Keratinocyte (primary cell): ENCODE measurements around the gene ETHE1. TPM values are rescaled to one million over a fixed set of nuclear protein-coding genes. Genes with fewer than 3 reads are reported as not detected.

ENCODE experiments used
- DNase-seq: peaks from one replicate; pipeline ENCODE4 v3.0.0-alpha.2; 2011; ENCODE audit warnings: low read depth, missing footprints, low spot score
- FAIRE-seq: peaks from 2 replicates; lab custom pipeline; 2011; peaks lifted over from hg19 to GRCh38; lab: Jason Lieb, UNC
- H2AFZ ChIP-seq: 2 replicates; pipeline ENCODE4 v1.6.0; 2012; ENCODE audit warnings: low read length, control low read depth, inconsistent platforms; ENCODE audit not compliant: control insufficient read depth
- H3K27ac ChIP-seq: 2 replicates; pipeline ENCODE4 v1.5.1; 2011; ENCODE audit warnings: low read length; ENCODE audit not compliant: control insufficient read depth, insufficient read depth
- H3K27me3 ChIP-seq: 3 replicates; pipeline ENCODE4 v1.6.0; 2011; ENCODE audit warnings: low read length; ENCODE audit not compliant: control insufficient read depth, insufficient read depth; ENCODE audit errors: extremely low read depth
- H3K36me3 ChIP-seq, 2 experiments: 2 replicates in 1 of 2; 3 replicates in 1 of 2; pipeline ENCODE4 v1.5.1; 2011; ENCODE audit warnings: low read length in 2 of 2, mild to moderate bottlenecking in 1 of 2; ENCODE audit not compliant: control insufficient read depth in 2 of 2, insufficient read depth in 2 of 2; ENCODE audit errors: extremely low read depth in 1 of 2
- H3K4me1 ChIP-seq: 3 replicates; pipeline ENCODE4 v1.5.1; 2011; ENCODE audit warnings: low read length; ENCODE audit not compliant: control insufficient read depth, insufficient read depth; ENCODE audit errors: extremely low read depth
- H3K4me2 ChIP-seq: 3 replicates; pipeline ENCODE4 v1.6.0; 2011; ENCODE audit warnings: low read depth, low read length; ENCODE audit not compliant: control insufficient read depth, insufficient read depth; ENCODE audit errors: extremely low read depth
- H3K4me3 ChIP-seq, 3 experiments: fragments of 200-600 bp in 1 of 3; sonication (generic) in 1 of 3; 2 replicates in 2 of 3; 3 replicates in 1 of 3; pipeline ENCODE4 v1.5.1; 2011 to 2016; ENCODE audit warnings: low read length in 3 of 3, mild to moderate bottlenecking in 3 of 3, control low read depth in 2 of 3, inconsistent platforms in 1 of 3, low read depth in 1 of 3, mixed read lengths in 1 of 3, mixed run types in 1 of 3, moderate library complexity in 1 of 3; ENCODE audit not compliant: control insufficient read depth in 2 of 3, insufficient read depth in 2 of 3; ENCODE audit errors: extremely low read depth in 1 of 3
- H3K79me2 ChIP-seq: 2 replicates; pipeline ENCODE4 v1.6.0; 2012; ENCODE audit warnings: low read length; ENCODE audit not compliant: control insufficient read depth, insufficient read depth
- H3K9ac ChIP-seq: 3 replicates; pipeline ENCODE4 v1.6.0; 2011; ENCODE audit warnings: low read length; ENCODE audit not compliant: control insufficient read depth, insufficient read depth; ENCODE audit errors: extremely low read depth
- H3K9me1 ChIP-seq: 3 replicates; pipeline ENCODE4 v1.6.0; 2011; ENCODE audit warnings: low read length; ENCODE audit not compliant: control insufficient read depth, insufficient read depth; ENCODE audit errors: extremely low read depth
- H3K9me3 ChIP-seq: 2 replicates; pipeline ENCODE4 v1.5.1; 2012; ENCODE audit warnings: low read depth, low read length; ENCODE audit not compliant: control insufficient read depth
- H4K20me1 ChIP-seq: 3 replicates; pipeline ENCODE4 v1.6.0; 2011; ENCODE audit warnings: low read length; ENCODE audit not compliant: control insufficient read depth, insufficient read depth; ENCODE audit errors: extremely low read depth
- CTCF ChIP-seq, 3 experiments: IDR thresholded peaks in 1 of 3; conservative IDR thresholded peaks in 1 of 3; optimal IDR thresholded peaks in 1 of 3; 2 replicates in 2 of 3; 3 replicates in 1 of 3; pipeline versions ENCODE3 to v1.5.1; 2011; ENCODE audit warnings: low read length in 3 of 3, mild to moderate bottlenecking in 3 of 3, moderate library complexity in 2 of 3, control low read depth in 1 of 3, inconsistent platforms in 1 of 3; ENCODE audit not compliant: insufficient read depth in 2 of 3; ENCODE audit errors: extremely low read depth in 1 of 3
- EZH2 ChIP-seq: IDR thresholded peaks from one replicate; pipeline ENCODE4 v1.6.1; 2012; ENCODE audit warnings: inconsistent platforms, mild to moderate bottlenecking, low read length, moderate library complexity
- dilution Hi-C: fragments of 300-500 bp; cut with MboI; formaldehyde crosslinking; loops from one replicate; pipeline ENCODE4 v1.7.0; 2020; ENCODE audit warnings: low sequenced_read_pairs; ENCODE audit not compliant: extremely low pct_ligation_motif_present
- polyA plus RNA-seq, 5 experiments: library from polyadenylated mRNA; depleted of rRNA in 3 of 5; stranded (reverse) in 3 of 5; stranded (forward) in 1 of 5; unstranded in 1 of 5; fragments of >200 nt; gene quantifications; 1 replicate in 1 of 5; 2 replicates in 3 of 5; 3 replicates in 1 of 5; pipeline versions ENCODE4 v1.2.1 to v1.2.3, GENCODE V29; 2011 to 2012; ENCODE audit warnings: missing spikeins in 2 of 5, low read depth in 1 of 5, low replicate concordance in 1 of 5

ETHE1 gene
- polyA plus RNA-seq, 1 donor (not counting 4 experiments of a cell fraction or from before 2014, with no cell fraction given): 234 TPM

GRCh38 chr19:43554317-43554895 is 27.4 kb upstream of the ETHE1 start:
- H3K36me3 ChIP-seq: peaks cover 8 to 29% of the 10 kb centered on the region in 2 experiments
- no peak for FAIRE-seq

GRCh38 chr19:43553656-43554055 is 26.7 kb upstream of the ETHE1 start:
- no peak overlapping the region for H2AFZ ChIP-seq
- H3K9me3 ChIP-seq: no peaks in the 10 kb centered on the region
- H3K9ac ChIP-seq: no peak overlapping the region
- DNase-seq (no peak), FAIRE-seq (no peak)
- dilution Hi-C loops: no loop called here
- H3K4me2 ChIP-seq: no peak overlapping the region
- TF ChIP-seq EZH2: no peak
- TF ChIP-seq CTCF (optimal IDR thresholded peaks at IDR 0.05 in 1 of 3, IDR thresholded peaks at IDR 0.05 in 1 of 3, conservative IDR thresholded peaks at IDR 0.05 in 1 of 3; ENCODE audit: extremely low read depth in 1 of 3, insufficient read depth in 2 of 3, low read length in 3 of 3): no peak
- H3K27me3 ChIP-seq: no peaks in the 10 kb centered on the region
- H3K9me1 ChIP-seq: no peaks in the 10 kb centered on the region
- peaks cover 8 to 29% of the 10 kb centered on the region in 2 experiments for H3K36me3 ChIP-seq
- no peak overlapping the region for H3K27ac ChIP-seq
- no peak overlapping the region for H3K4me3 ChIP-seq
- no peaks in the 10 kb centered on the region for H3K4me1 ChIP-seq
- no peaks in the 10 kb centered on the region for H4K20me1 ChIP-seq
- no peaks in the 10 kb centered on the region for H3K79me2 ChIP-seq

More at GRCh38 chr19:43554317-43554895, 27.4 kb upstream of the ETHE1 start:
- Histone ChIP-seq H3K27me3 (no peaks in the 10 kb centered on the region), H3K27ac (no peak overlapping the region), H2AFZ (no peak overlapping the region), H4K20me1 (no peaks in the 10 kb centered on the region), H3K79me2 (no peaks in the 10 kb centered on the region), H3K4me2 (no peak overlapping the region), H3K9me3 (no peaks in the 10 kb centered on the region), H3K4me3 (no peak overlapping the region), H3K9me1 (no peaks in the 10 kb centered on the region), H3K9ac (no peak overlapping the region), H3K4me1 (no peaks in the 10 kb centered on the region)
- dilution Hi-C loops: no loop called here
- DNase-seq: no peak
- TF ChIP-seq CTCF (optimal IDR thresholded peaks at IDR 0.05 in 1 of 3, IDR thresholded peaks at IDR 0.05 in 1 of 3, conservative IDR thresholded peaks at IDR 0.05 in 1 of 3; ENCODE audit: extremely low read depth in 1 of 3, insufficient read depth in 2 of 3, low read length in 3 of 3): no peak
- no peak for TF ChIP-seq EZH2
